Measurements from ENCODE around the gene FLRT2. TPM values are rescaled to one million over a fixed set of nuclear protein-coding genes. Genes with fewer than 3 reads are reported as not detected.

Gene FLRT2
- total RNA-seq, 2 donors from 2014 or later, result 0.25 to 1.5 TPM

- H3K36me3 Mint-ChIP-seq, result no peaks in the 10 kb centered on the region
- peaks cover 14 to 16% of the 10 kb centered on the region in 2 donors for H3K4me1 Mint-ChIP-seq (ENCODE audit: low read depth in 2 of 2)
- DNase-seq (ENCODE audit: low spot score), result no peak
- no peak overlapping the region for H3K4me3 Mint-ChIP-seq
- no peak for ATAC-seq
- peaks cover 3% of the 10 kb centered on the region for H3K9me3 Mint-ChIP-seq
- no peaks in the 10 kb centered on the region for H3K27me3 Mint-ChIP-seq
- no peak overlapping the region for H3K27ac Mint-ChIP-seq
These were observed 173.1 kb downstream of the FLRT2 start for GRCh38 chr14:85702997-85703396.
